ENCODE results near the gene NAB1.
"Not testable (repeated sequence)": the region's sequence is repeated elsewhere in the genome, so short reads cannot be mapped to it uniquely, and the experiment has no call there.

NAB1 gene

GRCh38 chr2:190649035-190649797 lies at the start of gene NAB1:
Gene NAB1, plus strand, starts transcription at chr2:190649083. Its CDS starts 10,094 bp downstream, at chr2:190659177.
- no peak for DNase-seq (ENCODE audit: low read depth, low spot score)

GRCh38 chr2:190599546-190600220 lies 49.2 kb upstream of the NAB1 start:
- DNase-seq (ENCODE audit: low read depth, low spot score), result no peak

- DNase-seq (ENCODE audit: low read depth, low spot score), result no peak
Observed at GRCh38 chr2:190600293-190601103, 48.4 kb upstream of the NAB1 start.

- no peak for DNase-seq (ENCODE audit: low read depth, low spot score)
Observed at GRCh38 chr2:190603374-190603773, 45.5 kb upstream of the NAB1 start.

GRCh38 chr2:190607014-190607597 lies 41.8 kb upstream of the NAB1 start:
- no peak for DNase-seq (ENCODE audit: low read depth, low spot score)

- no peak for DNase-seq (ENCODE audit: low read depth, low spot score)
Observed at GRCh38 chr2:190607657-190608357, 41.1 kb upstream of the NAB1 start.

GRCh38 chr2:190608863-190609262 lies 40.0 kb upstream of the NAB1 start:
- DNase-seq (ENCODE audit: low read depth, low spot score), result not testable (repeated sequence)

GRCh38 chr2:190609397-190609796 lies 39.5 kb upstream of the NAB1 start:
- not testable (repeated sequence) for DNase-seq (ENCODE audit: low read depth, low spot score)

- not testable (repeated sequence) for DNase-seq (ENCODE audit: low read depth, low spot score)
Observed at GRCh38 chr2:190610528-190610927, 38.4 kb upstream of the NAB1 start.

- no peak for DNase-seq (ENCODE audit: low read depth, low spot score)
Observed at GRCh38 chr2:190615555-190616200, 33.2 kb upstream of the NAB1 start.

GRCh38 chr2:190618030-190618429 lies 30.9 kb upstream of the NAB1 start:
- DNase-seq (ENCODE audit: low read depth, low spot score), result no peak

GRCh38 chr2:190625691-190626090 lies 23.2 kb upstream of the NAB1 start:
- DNase-seq (ENCODE audit: low read depth, low spot score), result no peak

GRCh38 chr2:190626641-190627210 lies 22.2 kb upstream of the NAB1 start:
- no peak for DNase-seq (ENCODE audit: low read depth, low spot score)

- no peak for DNase-seq (ENCODE audit: low read depth, low spot score)
Observed at GRCh38 chr2:190627448-190628412, 21.2 kb upstream of the NAB1 start.

- DNase-seq (ENCODE audit: low read depth, low spot score), result no peak
Observed at GRCh38 chr2:190628591-190629319, 20.1 kb upstream of the NAB1 start.

GRCh38 chr2:190634381-190634780 lies 14.5 kb upstream of the NAB1 start:
- no peak for DNase-seq (ENCODE audit: low read depth, low spot score)

GRCh38 chr2:190635781-190636180 lies 13.1 kb upstream of the NAB1 start:
- DNase-seq (ENCODE audit: low read depth, low spot score), result no peak

GRCh38 chr2:190636361-190636760 lies 12.5 kb upstream of the NAB1 start:
- no peak for DNase-seq (ENCODE audit: low read depth, low spot score)

Data from smooth muscle cell of the brain vasculature (primary cell).